GM21360 (cell line): ENCODE measurements around the gene IGF2BP2.

Experiments used
- ATAC-seq: cut with Tn5 transposase; IDR thresholded peaks from one replicate; pipeline ENCODE4 v1.9.1; 2021; ENCODE audit warnings: mild to moderate bottlenecking, moderate library complexity; ENCODE audit not compliant: unreplicated experiment

IGF2BP2 gene

GRCh38 chr3:185767002-185767688 is 57.7 kb downstream of the IGF2BP2 start:
- no peak for ATAC-seq

GRCh38 chr3:185766329-185767001 is 58.4 kb downstream of the IGF2BP2 start:
- ATAC-seq = no peak

GRCh38 chr3:185764980-185765370 is 59.9 kb downstream of the IGF2BP2 start:
- ATAC-seq = no peak

- ATAC-seq = no peak
Measured at GRCh38 chr3:185764163-185764979, 60.5 kb downstream of the IGF2BP2 start.

- ATAC-seq = no peak
Measured at GRCh38 chr3:185763347-185764005, 61.4 kb downstream of the IGF2BP2 start.

- ATAC-seq = no peak
Measured at GRCh38 chr3:185760550-185760949, 64.3 kb downstream of the IGF2BP2 start.

- no peak for ATAC-seq
Measured at GRCh38 chr3:185760088-185760487, 64.8 kb downstream of the IGF2BP2 start.

GRCh38 chr3:185759512-185759911 is 65.3 kb downstream of the IGF2BP2 start:
- ATAC-seq = no peak

GRCh38 chr3:185758912-185759311 is 65.9 kb downstream of the IGF2BP2 start:
- no peak for ATAC-seq

- ATAC-seq = no peak
Measured at GRCh38 chr3:185757176-185757575, 67.7 kb downstream of the IGF2BP2 start.

- no peak for ATAC-seq
Measured at GRCh38 chr3:185756477-185756876, 68.4 kb downstream of the IGF2BP2 start.

GRCh38 chr3:185754920-185755319 is 69.9 kb downstream of the IGF2BP2 start:
- no peak for ATAC-seq

GRCh38 chr3:185753354-185753753 is 71.5 kb downstream of the IGF2BP2 start:
- ATAC-seq = no peak

GRCh38 chr3:185750702-185751101 is 74.1 kb downstream of the IGF2BP2 start:
- no peak for ATAC-seq

GRCh38 chr3:185750015-185750414 is 74.8 kb downstream of the IGF2BP2 start:
- ATAC-seq = no peak

- no peak for ATAC-seq
Measured at GRCh38 chr3:185746470-185746869, 78.4 kb downstream of the IGF2BP2 start.

GRCh38 chr3:185744997-185745843 is 79.6 kb downstream of the IGF2BP2 start:
- no peak for ATAC-seq

GRCh38 chr3:185741586-185741985 is 83.3 kb downstream of the IGF2BP2 start:
- ATAC-seq = no peak

GRCh38 chr3:185740133-185740532 is 84.7 kb downstream of the IGF2BP2 start:
- ATAC-seq = no peak

- ATAC-seq = no peak
Measured at GRCh38 chr3:185739264-185739701, 85.6 kb downstream of the IGF2BP2 start.
